HEK293 (cell line): Measurements from ENCODE around the gene SLC4A1.

Experiments
- CTCF ChIA-PET: fragments of 350-600 bp; formaldehyde crosslinking; extraction: SDS; loops from one replicate; lab custom pipeline; 2021; ENCODE audit warnings: antibody characterized with exemption; lab: Yijun Ruan, JAX
- POLR2A ChIA-PET: fragments of 300-600 bp; formaldehyde crosslinking; extraction: SDS; loops from one replicate; lab custom pipeline; 2020; ENCODE audit warnings: antibody characterized with exemption, inconsistent platforms; lab: Yijun Ruan, JAX
- H3K27ac ChIP-seq: fragments of 200-500 bp; sonication (Bioruptor generic); 2 replicates; pipeline ENCODE4 v1.5.1; 2014; ENCODE audit warnings: low read depth, low read length, control low read depth, inconsistent platforms; ENCODE audit errors: extremely low read depth
- H3K36me3 ChIP-seq, 2 experiments: fragments of 200-500 bp in 1 of 2; sonication (Bioruptor generic) in 1 of 2; 1 replicate in 1 of 2; 2 replicates in 1 of 2; pipeline ENCODE4 v1.5.1; 2014 to 2017; ENCODE audit warnings: inconsistent platforms in 2 of 2, low read length in 2 of 2; ENCODE audit not compliant: control insufficient read depth in 2 of 2, insufficient read depth in 1 of 2
- H3K4me1 ChIP-seq: fragments of 200-500 bp; sonication (Bioruptor generic); 2 replicates; pipeline ENCODE4 v1.5.1; 2014; ENCODE audit warnings: mild to moderate bottlenecking, low read length, inconsistent platforms; ENCODE audit not compliant: control insufficient read depth, insufficient read depth
- H3K4me3 ChIP-seq: 2 replicates; pipeline ENCODE4 v1.5.1; 2011; ENCODE audit warnings: low read depth, mild to moderate bottlenecking, control low read depth, low read length, moderate library complexity
- H3K9me3 ChIP-seq: fragments of 200-500 bp; sonication (Bioruptor generic); 2 replicates; pipeline ENCODE4 v1.5.1; 2014; ENCODE audit warnings: low read depth, low read length, inconsistent platforms; ENCODE audit not compliant: control insufficient read depth, insufficient read depth
- BCL6B ChIP-seq: fragments of 450-650 bp; formaldehyde crosslinking; IDR thresholded peaks from 2 replicates; pipeline ENCODE4 v1.5.1; 2017; ENCODE audit warnings: missing biosample characterization, missing genetic modification characterization
- GLIS1 ChIP-seq: fragments of 450-650 bp; formaldehyde crosslinking; IDR thresholded peaks from 2 replicates; pipeline ENCODE4 v1.5.1; 2016; ENCODE audit warnings: missing biosample characterization, missing genetic modification characterization
- GLIS2 ChIP-seq: fragments of 450-650 bp; formaldehyde crosslinking; IDR thresholded peaks from 2 replicates; pipeline ENCODE4 v1.5.1; 2016; ENCODE audit warnings: missing biosample characterization, missing genetic modification characterization
- HIC1 ChIP-seq: fragments of 450-650 bp; formaldehyde crosslinking; IDR thresholded peaks from 2 replicates; pipeline ENCODE4 v1.5.1; 2016; ENCODE audit warnings: missing biosample characterization, missing genetic modification characterization
- KLF16 ChIP-seq: fragments of 450-650 bp; formaldehyde crosslinking; IDR thresholded peaks from 2 replicates; pipeline ENCODE4 v1.5.1; 2017; ENCODE audit warnings: missing biosample characterization, missing genetic modification characterization
- KLF17 ChIP-seq: fragments of 450-650 bp; formaldehyde crosslinking; IDR thresholded peaks from 2 replicates; pipeline ENCODE4 v1.5.1; 2016; ENCODE audit warnings: missing biosample characterization, missing genetic modification characterization
- KLF7 ChIP-seq: fragments of 450-650 bp; formaldehyde crosslinking; IDR thresholded peaks from 2 replicates; pipeline ENCODE4 v1.5.1; 2016; ENCODE audit warnings: missing biosample characterization, missing genetic modification characterization, borderline replicate concordance
- SCRT1 ChIP-seq: fragments of 450-650 bp; formaldehyde crosslinking; IDR thresholded peaks from 2 replicates; pipeline ENCODE4 v1.5.1; 2016; ENCODE audit warnings: missing biosample characterization, missing genetic modification characterization, borderline replicate concordance
- SP2 ChIP-seq: fragments of 450-650 bp; formaldehyde crosslinking; IDR thresholded peaks from 2 replicates; pipeline ENCODE4 v1.5.1; 2016; ENCODE audit warnings: missing biosample characterization, missing genetic modification characterization
- ZEB2 ChIP-seq: fragments of 450-650 bp; formaldehyde crosslinking; IDR thresholded peaks from 2 replicates; pipeline ENCODE4 v1.5.1; 2016; ENCODE audit warnings: missing biosample characterization, missing genetic modification characterization
- ZNF112 ChIP-seq: fragments of 450-650 bp; formaldehyde crosslinking; IDR thresholded peaks from 2 replicates; pipeline ENCODE4 v1.5.0; 2017; ENCODE audit warnings: missing biosample characterization, missing genetic modification characterization
- ZNF174 ChIP-seq: fragments of 450-650 bp; formaldehyde crosslinking; IDR thresholded peaks from 2 replicates; pipeline ENCODE4 v1.5.0; 2017; ENCODE audit warnings: missing biosample characterization, mild to moderate bottlenecking, missing genetic modification characterization
- ZNF302 ChIP-seq: fragments of 450-650 bp; formaldehyde crosslinking; IDR thresholded peaks from 2 replicates; pipeline ENCODE4 v1.5.1; 2016; ENCODE audit warnings: missing biosample characterization, missing genetic modification characterization, low read depth
- ZNF311 ChIP-seq: fragments of 450-650 bp; formaldehyde crosslinking; IDR thresholded peaks from 2 replicates; pipeline ENCODE4 v1.5.1; 2017; ENCODE audit warnings: missing biosample characterization, missing genetic modification characterization, borderline replicate concordance
- ZNF449 ChIP-seq: fragments of 450-650 bp; formaldehyde crosslinking; IDR thresholded peaks from 2 replicates; pipeline ENCODE4 v1.5.1; 2017; ENCODE audit warnings: missing biosample characterization, mild to moderate bottlenecking, missing genetic modification characterization, moderate library complexity
- ZNF488 ChIP-seq: fragments of 450-650 bp; formaldehyde crosslinking; IDR thresholded peaks from 2 replicates; pipeline ENCODE4 v1.5.1; 2016; ENCODE audit warnings: missing biosample characterization, missing genetic modification characterization
- ZNF513 ChIP-seq: fragments of 450-650 bp; IDR thresholded peaks from 2 replicates; pipeline ENCODE4 v1.5.1; 2018; ENCODE audit warnings: missing biosample characterization, missing genetic modification characterization
- ZNF561 ChIP-seq: fragments of 450-650 bp; IDR thresholded peaks from 2 replicates; pipeline ENCODE4 v1.5.1; 2018; ENCODE audit warnings: missing biosample characterization, missing genetic modification characterization, borderline replicate concordance
- ZNF596 ChIP-seq: fragments of 450-650 bp; IDR thresholded peaks from 2 replicates; pipeline ENCODE4 v1.5.0; 2018; ENCODE audit warnings: missing biosample characterization, mild to moderate bottlenecking, missing genetic modification characterization, moderate library complexity
- ZNF600 ChIP-seq: fragments of 450-650 bp; formaldehyde crosslinking; IDR thresholded peaks from 2 replicates; pipeline ENCODE4 v1.5.1; 2016; ENCODE audit warnings: missing biosample characterization, missing genetic modification characterization
- ZNF624 ChIP-seq: fragments of 450-650 bp; formaldehyde crosslinking; IDR thresholded peaks from 2 replicates; pipeline ENCODE4 v1.5.1; 2017; ENCODE audit warnings: missing biosample characterization, missing genetic modification characterization
- ZNF76 ChIP-seq: fragments of 450-650 bp; formaldehyde crosslinking; IDR thresholded peaks from 2 replicates; pipeline ENCODE4; 2016; ENCODE audit warnings: low read depth, missing biosample characterization, missing genetic modification characterization, borderline replicate concordance
- ZNF777 ChIP-seq: fragments of 450-650 bp; formaldehyde crosslinking; IDR thresholded peaks from 2 replicates; pipeline ENCODE4 v1.5.1; 2017; ENCODE audit warnings: missing biosample characterization, missing genetic modification characterization, borderline replicate concordance
- ZNF785 ChIP-seq: fragments of 450-650 bp; formaldehyde crosslinking; IDR thresholded peaks from 2 replicates; pipeline ENCODE4 v1.5.1; 2016; ENCODE audit warnings: missing biosample characterization, missing genetic modification characterization
- ZSCAN23 ChIP-seq: fragments of 450-650 bp; formaldehyde crosslinking; IDR thresholded peaks from 2 replicates; pipeline ENCODE4 v1.5.1; 2016; ENCODE audit warnings: missing biosample characterization, missing genetic modification characterization

SLC4A1 gene

GRCh38 chr17:44310188-44310587 lies 42.3 kb upstream of the SLC4A1 start:
- H3K4me3 ChIP-seq = no peak overlapping the region
- peaks cover 7% of the 10 kb centered on the region; the same call in 1 of the 2 replicates for H3K4me1 ChIP-seq
- CTCF ChIA-PET = interaction anchor here (0.7 to 0.9 kb wide), 2 partner anchors 87 to 109 kb away, joined by 3 to 4 read pairs; no protein-coding TSS in a partner anchor
- H3K36me3 ChIP-seq = no peaks in the 10 kb centered on the region
- no peak overlapping the region for H3K27ac ChIP-seq
- H3K9me3 ChIP-seq = no peaks in the 10 kb centered on the region
- POLR2A ChIA-PET = interaction anchor here (0.9 kb wide), 1 partner anchor 110 kb away, joined by 9 read pairs; the partner anchor contains the start of gene ATXN7L3
- TF ChIP-seq KLF16 (tag by site-specific recombination) = no peak
- TF ChIP-seq ZNF311 (tag by site-specific recombination) = no peak
- TF ChIP-seq ZNF302 = no peak
- no peak for TF ChIP-seq KLF7
- TF ChIP-seq ZNF785 (tag by site-specific recombination) = no peak
- no peak for TF ChIP-seq SCRT1 (tag by site-specific recombination)
- TF ChIP-seq ZNF112 (tag by site-specific recombination) = no peak
- TF ChIP-seq ZNF777 (tag by site-specific recombination) = no peak
- TF ChIP-seq ZSCAN23 = no peak
- no peak for TF ChIP-seq ZNF513 (tag by site-specific recombination)
- TF ChIP-seq HIC1 (tag by site-specific recombination) = no peak
- no peak for TF ChIP-seq ZNF174 (tag by site-specific recombination)
- no peak for TF ChIP-seq GLIS2
- TF ChIP-seq KLF17 (tag by site-specific recombination) = no peak
- TF ChIP-seq ZNF561 (tag by site-specific recombination) = no peak
- no peak for TF ChIP-seq GLIS1 (tag by site-specific recombination)
- no peak for TF ChIP-seq BCL6B (tag by site-specific recombination)
- TF ChIP-seq ZEB2 (tag by site-specific recombination) = no peak

- no peak overlapping the region for H3K27ac ChIP-seq
- ChIA-PET POLR2A (interaction anchor here (0.5 to 0.9 kb wide), 2 partner anchors 21 to 110 kb away, joined by 5 to 9 read pairs; partner anchors contain the start of gene ATXN7L3), CTCF (interaction anchor here (0.9 kb wide), 1 partner anchor 108 kb away, joined by 4 read pairs; no protein-coding TSS in a partner anchor)
- H3K4me1 ChIP-seq = peaks cover 3% of the 10 kb centered on the region; the same call in 1 of the 2 replicates
- no peak overlapping the region for H3K4me3 ChIP-seq
- no peaks in the 10 kb centered on the region for H3K9me3 ChIP-seq
- H3K36me3 ChIP-seq = no peaks in the 10 kb centered on the region
- no peak for TF ChIP-seq ZNF488 (tag by site-specific recombination)
- peak; percentile 24; the same call in 1 of the 2 replicates for TF ChIP-seq GLIS1 (tag by site-specific recombination)
- no peak for TF ChIP-seq ZNF596 (tag by site-specific recombination)
- 0 out of 2 replicates have a peak, but pooled peaks have one; percentile 3 for TF ChIP-seq SP2 (tag by site-specific recombination)
- peak; percentile 28 for TF ChIP-seq GLIS2
- TF ChIP-seq ZNF449 (tag by site-specific recombination) = peak; percentile 83
- 0 out of 2 replicates have a peak, but pooled peaks have one; percentile 36 for TF ChIP-seq ZNF600 (tag by site-specific recombination)
- no peak for TF ChIP-seq ZNF76 (tag by site-specific recombination)
- no peak for TF ChIP-seq ZNF624 (tag by site-specific recombination)
These were observed 41.5 kb upstream of the SLC4A1 start for GRCh38 chr17:44309472-44309871.
